Lung (tissue), 12 donors: Measurements from ENCODE around the gene FAM210A. TPM values are rescaled to one million over a fixed set of nuclear protein-coding genes. Genes with fewer than 3 reads are reported as not detected.

ENCODE experiments used
- ATAC-seq: fragments of 200-7000 bp; cut with Tn5 transposase; one replicate; pipeline ENCODE4 v1.9.1; 2020; ENCODE audit warnings: moderate number of reproducible peaks; ENCODE audit not compliant: insufficient read depth, low FRiP score
- DNase-seq, 3 donors: peaks; one replicate each; pipeline ENCODE4 v3.0.0-alpha.2; 2013 to 2017
- H3K27ac ChIP-seq, 2 donors: one replicate each; pipeline ENCODE4 v1.5.1; 2013; ENCODE audit warnings: mild to moderate bottlenecking in 2 of 2, moderate library complexity in 2 of 2, control low read depth in 1 of 2, inconsistent platforms in 1 of 2, low read depth in 1 of 2, low read length in 1 of 2
- H3K27me3 ChIP-seq, 3 donors: one replicate each; pipeline ENCODE4 v1.5.1; 2013; ENCODE audit warnings: low read length in 2 of 3; ENCODE audit not compliant: control insufficient read depth in 3 of 3, insufficient read depth in 3 of 3
- H3K36me3 ChIP-seq, 4 donors: one replicate each; pipeline ENCODE4 v1.5.1; 2013; ENCODE audit warnings: low read length in 4 of 4, mild to moderate bottlenecking in 1 of 4, moderate library complexity in 1 of 4; ENCODE audit not compliant: control insufficient read depth in 4 of 4, insufficient read depth in 4 of 4
- H3K4me1 ChIP-seq, 5 donors: one replicate each; pipeline ENCODE4 v1.5.1; 2013; ENCODE audit warnings: low read length in 5 of 5, mild to moderate bottlenecking in 2 of 5, moderate library complexity in 1 of 5; ENCODE audit not compliant: control insufficient read depth in 5 of 5, insufficient read depth in 5 of 5
- H3K4me3 ChIP-seq: one replicate; pipeline ENCODE4 v1.5.1; 2013; ENCODE audit warnings: mild to moderate bottlenecking, control low read depth, moderate library complexity
- H3K9ac ChIP-seq, 2 donors: one replicate each; pipeline ENCODE4 v1.5.1; 2013; ENCODE audit warnings: low read length in 2 of 2, control low read depth in 1 of 2; ENCODE audit not compliant: insufficient read depth in 1 of 2
- H3K9me3 ChIP-seq, 4 donors: one replicate each; pipeline ENCODE4 v1.5.1; 2013; ENCODE audit warnings: low read length in 3 of 4, mild to moderate bottlenecking in 1 of 4, moderate library complexity in 1 of 4; ENCODE audit not compliant: control insufficient read depth in 4 of 4, insufficient read depth in 3 of 4
- WGBS, 2 donors: extraction: QIAGEN DNeasy Blood & Tissue Kit; methylation state at CpG; one replicate each; pipeline ENCODE4 v1.1.7; 2013; 5-methylcytosine and 5-hydroxymethylcytosine counted together
- polyA plus RNA-seq, 2 donors: library from polyadenylated mRNA; stranded (reverse); fragments of 200-250 nt; gene quantifications; one replicate each; pipeline ENCODE4 v1.2.1, GENCODE V29; 2013
- total RNA-seq, 2 donors: library from RNA; depleted of rRNA in 1 of 2; stranded (reverse); fragments of >200 nt in 1 of 2; gene quantifications; one replicate each; pipeline ENCODE4 v1.2.1, GENCODE V29; 2014 to 2021
- TF ChIP-seq, protein P1 (sequence below): IDR thresholded peaks from 2 replicates; pipeline ENCODE4 v1.5.1; 2012; ENCODE audit warnings: mild to moderate bottlenecking; ENCODE audit errors: control extremely low read depth, extremely low read depth
- donor health status: control.
- donor health status: control.
- donor health status: Bipolar disorder and iron deficiency.
- donor health status: healthy.
- donor health status: DM: yes; HTN: yes; CAD: no.

Gene FAM210A
- total and polyA plus RNA-seq, 4 donors = 4.2 to 20.2 (median 8.4) TPM

DNA sequence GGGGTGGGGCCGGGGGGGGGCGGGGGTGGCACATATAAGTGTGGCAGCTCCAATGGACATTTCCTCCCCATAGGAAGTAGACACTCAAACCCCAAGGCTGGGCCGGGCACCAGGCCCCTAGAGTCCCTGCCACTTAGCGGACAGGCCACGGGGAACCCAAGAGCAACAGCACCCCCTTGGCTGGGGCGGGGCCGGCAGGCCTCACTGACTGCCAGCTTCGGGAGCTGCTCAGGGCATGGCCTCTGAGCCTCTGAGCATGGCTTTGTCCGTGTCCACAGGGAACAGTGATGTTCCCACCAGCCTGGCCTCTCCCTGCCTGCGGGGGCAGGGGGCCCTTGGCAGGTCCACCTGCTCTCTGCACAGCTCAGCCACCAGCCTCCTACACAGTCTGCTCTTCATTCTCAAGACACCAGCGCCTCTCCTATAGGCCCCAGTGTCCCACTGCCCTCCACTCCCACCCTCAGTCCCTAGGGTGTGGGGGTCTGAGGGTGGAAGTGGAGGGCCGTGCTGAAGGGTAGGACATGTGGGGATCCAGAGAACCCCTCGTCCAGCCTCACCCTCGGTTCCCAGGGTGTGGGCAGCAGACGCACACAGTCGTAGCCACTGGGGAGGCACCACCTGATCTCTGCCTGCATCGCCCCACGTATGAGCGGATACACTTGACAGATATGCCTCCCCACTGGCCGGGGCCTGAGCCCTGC, 106.7 kb downstream of the FAM210A start:
- no peak for DNase-seq

DNA sequence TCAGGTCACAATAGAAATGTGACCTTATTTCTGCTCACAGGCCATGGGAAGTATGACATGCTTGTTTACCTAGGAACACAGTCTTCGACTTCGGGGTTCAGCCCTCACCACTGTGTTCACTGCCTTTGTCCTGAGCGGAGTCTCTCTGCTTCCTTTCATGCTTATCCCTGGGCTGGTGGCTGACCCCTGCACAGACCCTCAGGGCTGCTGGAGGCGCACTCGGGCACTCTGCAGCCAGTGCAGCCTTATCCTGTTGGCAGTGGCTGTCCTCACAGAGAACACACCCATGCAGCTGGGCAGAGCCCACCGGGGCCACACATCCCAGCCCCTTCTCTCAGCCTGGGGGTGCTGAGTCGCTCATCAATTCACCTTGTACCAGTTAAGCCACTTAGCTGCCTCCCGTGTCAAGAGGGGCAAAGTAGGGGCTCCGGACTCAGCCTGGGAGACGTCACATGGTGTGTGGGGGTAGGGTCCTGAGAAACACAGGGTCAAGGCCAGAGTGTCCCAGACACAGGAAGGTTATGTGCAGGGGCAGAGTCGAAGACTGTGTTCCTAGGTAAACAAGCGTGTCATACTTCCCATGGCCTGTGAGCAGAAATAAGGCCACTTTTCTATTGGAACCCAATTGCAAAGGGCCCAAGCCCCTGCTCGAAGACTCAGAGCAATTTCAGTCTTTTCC, 107.5 kb downstream of the FAM210A start:
- H3K36me3 ChIP-seq = peaks cover 0 to 7% (median 0%) of the 10 kb centered on the region in 4 donors
- no peak overlapping the region for H3K27ac ChIP-seq
- no peak overlapping the region for H3K4me3 ChIP-seq
- no peaks in the 10 kb centered on the region for H3K27me3 ChIP-seq
- 80 to 84% methylated on average over 13 of the region's 13 CpGs for WGBS, 2 donors
- DNase-seq (no peak), ATAC-seq (no peak)
- H3K9ac ChIP-seq = no peak overlapping the region
- TF ChIP-seq, protein P1, sequence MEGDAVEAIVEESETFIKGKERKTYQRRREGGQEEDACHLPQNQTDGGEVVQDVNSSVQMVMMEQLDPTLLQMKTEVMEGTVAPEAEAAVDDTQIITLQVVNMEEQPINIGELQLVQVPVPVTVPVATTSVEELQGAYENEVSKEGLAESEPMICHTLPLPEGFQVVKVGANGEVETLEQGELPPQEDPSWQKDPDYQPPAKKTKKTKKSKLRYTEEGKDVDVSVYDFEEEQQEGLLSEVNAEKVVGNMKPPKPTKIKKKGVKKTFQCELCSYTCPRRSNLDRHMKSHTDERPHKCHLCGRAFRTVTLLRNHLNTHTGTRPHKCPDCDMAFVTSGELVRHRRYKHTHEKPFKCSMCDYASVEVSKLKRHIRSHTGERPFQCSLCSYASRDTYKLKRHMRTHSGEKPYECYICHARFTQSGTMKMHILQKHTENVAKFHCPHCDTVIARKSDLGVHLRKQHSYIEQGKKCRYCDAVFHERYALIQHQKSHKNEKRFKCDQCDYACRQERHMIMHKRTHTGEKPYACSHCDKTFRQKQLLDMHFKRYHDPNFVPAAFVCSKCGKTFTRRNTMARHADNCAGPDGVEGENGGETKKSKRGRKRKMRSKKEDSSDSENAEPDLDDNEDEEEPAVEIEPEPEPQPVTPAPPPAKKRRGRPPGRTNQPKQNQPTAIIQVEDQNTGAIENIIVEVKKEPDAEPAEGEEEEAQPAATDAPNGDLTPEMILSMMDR = no peak
- H3K9me3 ChIP-seq = no peaks in the 10 kb centered on the region
- peaks cover 0 to 7% (median 0%) of the 10 kb centered on the region in 5 donors for H3K4me1 ChIP-seq

More for the DNA sequence above, 106.7 kb downstream of the FAM210A start:
- TF ChIP-seq, protein P1 = no peak
- H3K36me3 ChIP-seq = peaks cover 0 to 7% (median 0%) of the 10 kb centered on the region in 4 donors
- ATAC-seq = no peak
- no peak overlapping the region for H3K27ac ChIP-seq
- H3K9me3 ChIP-seq = no peaks in the 10 kb centered on the region
- H3K27me3 ChIP-seq = no peaks in the 10 kb centered on the region
- H3K4me1 ChIP-seq = peaks cover 0 to 5% (median 0%) of the 10 kb centered on the region in 5 donors
- no peak overlapping the region for H3K9ac ChIP-seq
- no peak overlapping the region for H3K4me3 ChIP-seq
- 92 to 95% methylated on average over 19 to 20 of the region's 20 CpGs for WGBS, 2 donors

DNA sequence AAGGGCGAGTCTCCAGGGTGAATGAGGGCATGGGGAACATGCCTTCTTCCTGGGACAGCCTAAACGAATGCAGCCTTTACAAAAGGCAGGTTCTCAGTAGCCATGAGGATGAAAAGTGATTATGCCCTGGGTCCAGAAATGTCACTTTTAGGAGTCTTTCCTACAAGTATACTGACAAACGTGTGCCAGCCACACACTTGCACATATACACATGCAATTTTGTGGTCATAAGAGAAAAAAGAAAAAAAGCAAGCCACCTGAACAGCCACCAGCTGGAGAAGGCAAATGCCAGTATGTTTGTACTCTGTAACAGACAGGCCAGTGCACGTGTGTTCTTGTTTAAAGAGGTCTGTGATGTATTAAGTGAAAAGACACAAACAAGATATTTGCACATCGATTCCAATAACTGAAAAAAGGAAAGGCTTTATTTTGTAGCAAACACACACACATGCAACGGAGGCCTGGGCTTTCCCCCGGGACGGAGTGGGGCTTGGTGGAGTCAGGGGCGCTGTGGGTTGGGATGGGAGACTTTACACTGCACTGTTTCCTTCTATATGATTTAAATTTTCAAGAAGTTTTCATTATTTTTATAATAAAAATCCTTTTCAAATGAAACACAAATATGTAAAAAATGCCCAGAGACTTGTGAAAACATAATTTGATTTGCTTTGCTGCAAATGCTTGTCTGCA, 108.4 kb downstream of the FAM210A start:
- H3K27ac ChIP-seq = no peak overlapping the region
- TF ChIP-seq, protein P1 = no peak
- DNase-seq (no peak), ATAC-seq (no peak)
- H3K9me3 ChIP-seq = no peaks in the 10 kb centered on the region
- peaks cover 0 to 7% (median 0%) of the 10 kb centered on the region in 4 donors for H3K36me3 ChIP-seq
- WGBS, 2 donors = 83 to 89% methylated on average over 9 of the region's 9 CpGs
- peaks cover 0 to 2% (median 0%) of the 10 kb centered on the region in 3 donors for H3K27me3 ChIP-seq
- peaks cover 0 to 7% (median 0%) of the 10 kb centered on the region in 5 donors for H3K4me1 ChIP-seq
- no peak overlapping the region for H3K9ac ChIP-seq
- H3K4me3 ChIP-seq = no peak overlapping the region
